Upper lobe of right lung (tissue), 1 donor: ENCODE measurements around the gene CRHR1. TPM values are rescaled to one million over a fixed set of nuclear protein-coding genes. Genes with fewer than 3 reads are reported as not detected.
"Not testable (repeated sequence)": the region's sequence is repeated elsewhere in the genome, so short reads cannot be mapped to it uniquely, and the experiment has no call there.

Experiments
- ATAC-seq: fragments of 200-7000 bp; cut with Tn5 transposase; one replicate; pipeline ENCODE4 v1.9.1; 2020; ENCODE audit warnings: mild to moderate bottlenecking, moderate library complexity
- DNase-seq: peaks from one replicate; pipeline ENCODE4 v3.0.0-alpha.2; 2020
- H3K27ac ChIP-seq: fragments of 200-600 bp; one replicate; pipeline ENCODE4 v1.8.0; 2022
- H3K27me3 ChIP-seq: fragments of 200-600 bp; one replicate; pipeline ENCODE4 v1.8.0; 2022; ENCODE audit warnings: mild to moderate bottlenecking
- H3K36me3 ChIP-seq: fragments of 200-600 bp; one replicate; pipeline ENCODE4 v1.8.0; 2022
- H3K4me1 ChIP-seq: fragments of 200-600 bp; one replicate; pipeline ENCODE4 v1.8.0; 2022
- H3K4me3 ChIP-seq: fragments of 200-600 bp; one replicate; pipeline ENCODE4 v1.8.0; 2022; ENCODE audit warnings: mild to moderate bottlenecking
- H3K9me3 ChIP-seq: fragments of 200-600 bp; one replicate; pipeline ENCODE4 v1.8.0; 2022
- CTCF ChIP-seq: fragments of 200-600 bp; IDR thresholded peaks from one replicate; pipeline ENCODE4 v1.8.0; 2022; ENCODE audit warnings: antibody characterized with exemption
- intact Hi-C: fragments of 100-400 bp; cut with DNase I; formaldehyde crosslinking; loops from one replicate; pipeline ENCODE4 v1.11.0; 2022
- total RNA-seq: library from RNA; stranded (reverse); fragmentation: NEBNext Ultra II Directional; extraction: Animal tissue kit (Norgen Biotek cat#: 25700); gene quantifications from one replicate; pipeline ENCODE4 v1.2.1, GENCODE V29; 2021
- donor health status: DM: no; HTN: yes; CAD: no; lungs with severe emphysema.

CRHR1 gene
- total RNA-seq, 1 donor from 2014 or later = not detected

DNA sequence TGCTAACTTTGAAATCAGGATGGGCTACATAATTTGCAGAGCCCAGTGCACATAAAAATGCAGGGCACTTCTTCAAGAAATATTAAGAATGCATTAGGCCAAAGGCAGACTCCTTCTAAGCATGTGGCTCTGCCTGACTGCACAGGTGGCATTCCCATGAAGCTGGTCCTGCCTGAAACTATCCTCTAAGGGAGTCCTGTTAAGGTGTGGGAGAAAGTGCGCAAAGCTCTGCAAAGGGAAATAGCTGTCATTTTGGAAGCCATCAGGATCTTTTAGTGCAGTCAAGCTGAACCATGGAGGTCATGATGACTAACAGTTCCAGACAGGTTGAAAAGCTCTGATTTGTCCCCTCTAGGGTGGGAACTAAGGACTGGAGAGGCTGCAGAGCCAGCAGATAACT lies 41.9 kb upstream of the CRHR1 start:
- H3K9me3 ChIP-seq = no peaks in the 10 kb centered on the region
- no peak overlapping the region for H3K27ac ChIP-seq
- no peaks in the 10 kb centered on the region for H3K4me1 ChIP-seq
- no peak for TF ChIP-seq CTCF
- peaks cover 13% of the 10 kb centered on the region for H3K27me3 ChIP-seq
- no peak for ATAC-seq
- no peak overlapping the region for H3K4me3 ChIP-seq
- H3K36me3 ChIP-seq = no peaks in the 10 kb centered on the region
- no peak for DNase-seq
- intact Hi-C loops = no loop called here

DNA sequence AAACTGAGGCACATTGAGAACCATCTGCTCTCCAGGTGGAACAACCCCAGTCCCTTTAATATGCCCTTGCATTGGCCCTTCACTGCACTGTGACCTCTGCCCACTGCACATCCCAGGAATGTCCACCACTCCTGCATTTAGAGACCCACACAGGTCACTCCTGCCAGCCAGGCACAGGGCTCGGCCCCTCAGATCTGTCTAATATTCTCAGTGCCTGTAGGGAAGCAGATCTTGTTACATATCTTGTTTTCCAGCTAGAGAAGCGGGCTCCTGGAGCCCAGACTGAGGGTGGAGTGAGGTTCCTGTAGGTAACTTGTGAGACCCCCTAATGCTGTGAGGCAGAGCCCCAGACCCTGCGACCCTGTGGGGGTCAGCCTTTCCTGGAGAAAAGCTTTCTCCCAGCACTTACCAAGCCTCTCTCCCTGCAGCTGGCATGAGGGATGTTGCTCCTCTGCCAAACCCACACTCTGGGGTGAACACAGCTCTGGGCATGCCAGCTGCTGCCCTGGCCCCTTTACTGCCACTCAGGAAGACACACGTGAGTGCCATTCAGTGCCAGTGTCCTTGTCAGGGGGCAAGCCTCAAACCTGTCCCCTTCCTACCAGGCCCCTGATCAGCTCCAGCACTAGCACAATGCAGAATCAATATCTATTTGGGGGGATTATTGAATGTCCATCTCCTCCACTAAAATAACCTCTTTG lies 40.3 kb upstream of the CRHR1 start:
- no peak overlapping the region for H3K4me3 ChIP-seq
- intact Hi-C loops = no loop called here
- no peak overlapping the region for H3K27ac ChIP-seq
- ATAC-seq (no peak), DNase-seq (no peak)
- H3K4me1 ChIP-seq = no peaks in the 10 kb centered on the region
- no peak for TF ChIP-seq CTCF
- no peaks in the 10 kb centered on the region for H3K36me3 ChIP-seq
- H3K27me3 ChIP-seq = peaks cover 13% of the 10 kb centered on the region
- H3K9me3 ChIP-seq = no peaks in the 10 kb centered on the region

- DNase-seq, H3K4me1 ChIP-seq, H3K4me3 ChIP-seq, H3K27ac ChIP-seq, H3K9me3 ChIP-seq, ATAC-seq, H3K36me3 ChIP-seq, intact Hi-C loops: not testable (repeated sequence)
- peaks cover 13% of the 10 kb centered on the region for H3K27me3 ChIP-seq
Observed at GRCh38 chr17:45744826-45745225, 39.3 kb upstream of the CRHR1 start.

DNA sequence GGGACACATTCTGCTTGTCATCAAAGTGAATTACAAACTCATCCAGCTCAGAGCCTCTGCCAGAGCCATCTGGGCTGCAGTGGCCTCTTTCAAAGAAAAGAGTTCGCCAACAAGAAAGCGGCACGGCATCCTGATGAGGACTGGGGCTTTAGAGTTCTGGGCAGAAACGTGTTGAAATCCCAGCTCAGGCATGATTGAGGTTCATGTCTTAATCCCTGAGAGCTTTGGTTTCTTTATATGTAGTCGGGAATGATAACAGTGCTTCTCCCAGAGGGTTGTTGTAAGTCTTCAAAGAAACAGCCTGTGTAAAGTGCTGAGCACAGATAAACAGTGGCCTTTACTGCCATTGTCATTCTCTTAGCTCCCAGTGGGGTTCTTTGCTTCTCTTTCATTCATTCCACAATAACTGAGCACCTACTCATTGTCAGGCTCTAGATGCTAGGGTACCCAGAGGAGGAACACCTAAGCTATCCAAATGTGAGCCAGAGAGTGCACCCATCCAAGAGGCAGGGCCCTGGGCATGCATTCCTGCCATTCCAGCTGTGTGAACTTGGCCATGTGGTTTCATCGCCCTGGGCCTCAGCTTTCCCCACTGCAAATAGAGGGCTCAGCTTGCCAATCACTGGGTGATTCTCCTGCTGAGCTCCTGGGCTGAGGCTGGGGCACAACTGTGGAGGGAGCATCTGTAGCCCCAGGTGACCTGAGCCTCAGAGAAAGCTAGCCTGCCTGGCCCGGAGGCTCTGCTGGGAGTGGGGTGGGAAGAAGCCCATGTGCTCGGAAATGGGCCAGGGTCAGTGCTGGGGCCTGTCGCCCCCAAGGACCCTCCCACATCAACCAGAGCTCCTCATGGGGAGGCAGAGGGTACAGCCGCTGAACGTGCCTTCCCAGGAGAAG lies 38.3 kb upstream of the CRHR1 start:
- no peak overlapping the region for H3K27ac ChIP-seq
- no peaks in the 10 kb centered on the region for H3K36me3 ChIP-seq
- no peaks in the 10 kb centered on the region for H3K4me1 ChIP-seq
- no peaks in the 10 kb centered on the region for H3K9me3 ChIP-seq
- no peak overlapping the region for H3K4me3 ChIP-seq
- no peak for TF ChIP-seq CTCF
- DNase-seq (no peak), ATAC-seq (no peak)
- H3K27me3 ChIP-seq = peaks cover 13% of the 10 kb centered on the region
- intact Hi-C loops = no loop called here

DNA sequence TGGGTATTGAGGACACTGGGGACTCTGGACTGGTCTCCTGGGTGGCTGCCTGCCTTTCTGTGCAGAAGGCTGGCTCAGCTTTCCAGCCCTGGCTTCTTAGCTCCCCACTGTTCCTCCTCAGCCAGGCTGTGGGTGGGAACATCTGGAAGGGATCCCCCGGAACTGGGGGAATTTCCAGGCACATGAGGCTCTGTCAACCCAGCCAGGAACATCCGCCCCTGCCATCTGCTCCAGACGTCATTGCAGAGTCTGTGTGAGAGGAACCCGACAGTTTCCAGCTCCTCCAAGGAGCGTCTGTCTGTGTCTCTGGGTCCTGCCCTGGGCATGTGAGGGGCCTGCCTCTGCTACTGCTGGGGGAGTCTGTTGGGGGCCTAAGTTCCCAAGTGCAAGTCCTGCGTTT lies 36.2 kb upstream of the CRHR1 start:
- Histone ChIP-seq H3K36me3 (no peaks in the 10 kb centered on the region), H3K27ac (no peak overlapping the region), H3K9me3 (no peaks in the 10 kb centered on the region), H3K27me3 (peaks cover 13% of the 10 kb centered on the region), H3K4me1 (no peaks in the 10 kb centered on the region), H3K4me3 (no peak overlapping the region)
- intact Hi-C loops = no loop called here
- ATAC-seq (no peak), DNase-seq (no peak)
- no peak for TF ChIP-seq CTCF

GRCh38 chr17:45748731-45749310 lies 35.3 kb upstream of the CRHR1 start:
- no peak for ATAC-seq
- intact Hi-C loops = no loop called here
- TF ChIP-seq CTCF = no peak

More at GRCh38 chr17:45748731-45749310, 35.3 kb upstream of the CRHR1 start:
- no peaks in the 10 kb centered on the region for H3K4me1 ChIP-seq
- no peak for DNase-seq
- H3K9me3 ChIP-seq = no peaks in the 10 kb centered on the region
- H3K4me3 ChIP-seq = no peak overlapping the region
- no peaks in the 10 kb centered on the region for H3K36me3 ChIP-seq
- H3K27ac ChIP-seq = no peak overlapping the region
- H3K27me3 ChIP-seq = peaks cover 13% of the 10 kb centered on the region
